ENCODE data around the gene ADARB1. TPM values are rescaled to one million over a fixed set of nuclear protein-coding genes. Genes with fewer than 3 reads are reported as not detected.

The ADARB1 gene
- total RNA-seq, 4 donors from 2014 or later, result 3.4 to 15.6 (median 5.7) TPM

- peaks cover 0 to 9% (median 0%) of the 10 kb centered on the region in 3 donors for H3K4me1 ChIP-seq
- WGBS, 2 donors, result 73 to 77% methylated on average over 4 of the region's 4 CpGs
- TF ChIP-seq POLR2A (IDR thresholded peaks at IDR 0.05) (no peak), CTCF (IDR thresholded peaks at IDR 0.05) (no peak)
- no peak overlapping the region for H3K4me3 ChIP-seq
- H3K27ac ChIP-seq, result peak overlapping the region in 1 of 4 donors; percentile 52
- no peaks in the 10 kb centered on the region for H3K27me3 ChIP-seq
- no peak for DNase-seq
- H3K36me3 ChIP-seq, result peaks cover 5 to 34% (median 10%) of the 10 kb centered on the region in 3 donors
- intact Hi-C loops (cut with DNase I), result no loop called here
- peaks cover 0 to 6% (median 0%) of the 10 kb centered on the region in 3 donors for H3K9me3 ChIP-seq
Observed at GRCh38 chr21:45220071-45220481, 145.7 kb downstream of the ADARB1 start.

- intact Hi-C loops (cut with DNase I), result no loop called here
- no peak overlapping the region for H3K4me3 ChIP-seq
- WGBS, 2 donors, result 94 to 95% methylated on average over 21 to 28 of the region's 29 CpGs
- peak overlapping the region in 1 of 4 donors; percentile 52 for H3K27ac ChIP-seq
- no peak for TF ChIP-seq POLR2A (IDR thresholded peaks at IDR 0.05)
- TF ChIP-seq CTCF (IDR thresholded peaks at IDR 0.05), result no peak
- DNase-seq, result no peak
- H3K27me3 ChIP-seq, result no peaks in the 10 kb centered on the region
- H3K4me1 ChIP-seq, result peaks cover 0 to 9% (median 0%) of the 10 kb centered on the region in 3 donors
- peaks cover 5 to 34% (median 10%) of the 10 kb centered on the region in 3 donors for H3K36me3 ChIP-seq
- peaks cover 0 to 6% (median 0%) of the 10 kb centered on the region in 3 donors for H3K9me3 ChIP-seq
Observed at GRCh38 chr21:45220714-45221490, 146.5 kb downstream of the ADARB1 start.

- Histone ChIP-seq H3K27ac (no peak overlapping the region), H3K4me3 (no peak overlapping the region), H3K36me3 (peaks cover 5 to 34% (median 10%) of the 10 kb centered on the region in 3 donors), H3K9me3 (no peaks in the 10 kb centered on the region), H3K4me1 (peaks cover 0 to 9% (median 0%) of the 10 kb centered on the region in 3 donors), H3K27me3 (no peaks in the 10 kb centered on the region)
- intact Hi-C loops (cut with DNase I), result no loop called here
- 90 to 95% methylated on average over 4 to 7 of the region's 15 CpGs for WGBS, 2 donors
- TF ChIP-seq POLR2A (IDR thresholded peaks at IDR 0.05) (no peak), CTCF (IDR thresholded peaks at IDR 0.05) (no peak)
- no peak for DNase-seq
Observed at GRCh38 chr21:45222001-45222400, 147.6 kb downstream of the ADARB1 start.

- no peak overlapping the region for H3K27ac ChIP-seq
- TF ChIP-seq CTCF (IDR thresholded peaks at IDR 0.05), result no peak
- TF ChIP-seq POLR2A (IDR thresholded peaks at IDR 0.05), result no peak
- 88 to 93% methylated on average over 11 to 16 of the region's 36 CpGs for WGBS, 2 donors
- H3K9me3 ChIP-seq, result no peaks in the 10 kb centered on the region
- no peak for DNase-seq
- H3K4me1 ChIP-seq, result peaks cover 0 to 21% (median 4%) of the 10 kb centered on the region in 3 donors
- no peak overlapping the region for H3K4me3 ChIP-seq
- intact Hi-C loops (cut with DNase I), result no loop called here
- H3K36me3 ChIP-seq, result peaks cover 5 to 34% (median 10%) of the 10 kb centered on the region in 3 donors
- H3K27me3 ChIP-seq, result peaks cover 0 to 4% (median 0%) of the 10 kb centered on the region in 4 donors
Observed at GRCh38 chr21:45223236-45224185, 149.1 kb downstream of the ADARB1 start.
